ENCODE results near the gene EYS. TPM values are rescaled to one million over a fixed set of nuclear protein-coding genes. Genes with fewer than 3 reads are reported as not detected.

Gene EYS
- total and polyA plus RNA-seq, 2 of the 8 experiments (the other 6 are each of a cell fraction or from before 2014, with no cell fraction given) = 0.05 to 0.13 TPM

GRCh38 chr6:64090352-64090751 is 1616.7 kb downstream of the EYS start:
- ChIA-PET POLR2A (ENCODE audit: partially characterized antibody) (no interaction called here), CTCF (ENCODE audit: partially characterized antibody) (interaction anchor here (0.7 kb wide), 1 partner anchor 241 kb away, joined by 3 read pairs; no protein-coding TSS in a partner anchor)
- no peak overlapping the region for H3K4me3 ChIP-seq (ENCODE audit: extremely low read depth in 1 of 4, insufficient read depth in 2 of 4, low read depth in 3 of 4, low read length in 4 of 4)
- no peak overlapping the region for H2BK120ac ChIP-seq (replicated peaks; ENCODE audit: low read depth, low read length)
- no peaks in the 10 kb centered on the region for H3K36me3 ChIP-seq (ENCODE audit: control insufficient read depth in 2 of 4, insufficient read depth in 4 of 4, low read length in 3 of 4)
- H4K5ac ChIP-seq (ENCODE audit: insufficient read length, low read depth, low read length) = no peak overlapping the region
- no peak overlapping the region for H2BK5ac ChIP-seq (ENCODE audit: low read depth, low read length)
- H3K27me3 ChIP-seq (replicated peaks in 1 of 4; ENCODE audit: control insufficient read depth in 3 of 4, extremely low read depth in 1 of 4, insufficient read depth in 3 of 4, low read length in 3 of 4) = no peaks in the 10 kb centered on the region
- no peak overlapping the region for H4K91ac ChIP-seq (replicated peaks; ENCODE audit: insufficient read length, low read length)
- H2BK12ac ChIP-seq (ENCODE audit: low read depth, low read length) = no peak overlapping the region
- no peak overlapping the region for H3K56ac ChIP-seq (replicated peaks; ENCODE audit: insufficient read length, low read depth, low read length)
- no peak for DNase-seq (ENCODE audit: low read depth in 1 of 2, low spot score in 2 of 2)
- no peaks in the 10 kb centered on the region for H3K79me1 ChIP-seq (ENCODE audit: low read depth, low read length)
- H4K20me1 ChIP-seq (replicated peaks in 1 of 2; ENCODE audit: control insufficient read depth in 1 of 2, insufficient read depth in 2 of 2, low read length in 2 of 2) = no peaks in the 10 kb centered on the region
- no peak overlapping the region for H2BK15ac ChIP-seq (ENCODE audit: low read length)
- H3K27ac ChIP-seq (ENCODE audit: low read depth, low read length) = no peak overlapping the region
- H2BK20ac ChIP-seq (ENCODE audit: low read length) = no peak overlapping the region
- H3K23me2 ChIP-seq (ENCODE audit: low read depth, low read length) = no peaks in the 10 kb centered on the region
- TF ChIP-seq SRF (IDR thresholded peaks at IDR 0.05; ENCODE audit: low read depth, low read length) (no peak), CHD1 (IDR thresholded peaks at IDR 0.05; ENCODE audit: low read depth, low read length) (no peak), RFX5 (IDR thresholded peaks at IDR 0.05; ENCODE audit: borderline replicate concordance, low read depth, low read length) (no peak), SP2 (IDR thresholded peaks at IDR 0.05; ENCODE audit: low read length) (no peak), EZH2 (IDR thresholded peaks at IDR 0.05; ENCODE audit: low read depth, low read length, severe bottlenecking) (no peak), USF2 (IDR thresholded peaks at IDR 0.05; ENCODE audit: low read length) (no peak), TBP (IDR thresholded peaks at IDR 0.05; ENCODE audit: low read depth, low read length) (no peak)
- H3K18ac ChIP-seq (ENCODE audit: extremely low read depth, low read length) = no peak overlapping the region
- H3K4ac ChIP-seq (replicated peaks; ENCODE audit: insufficient read length, low read depth, low read length) = no peak overlapping the region
- FAIRE-seq = no peak
- no peak overlapping the region for H3K9ac ChIP-seq (replicated peaks in 1 of 4; ENCODE audit: extremely low read depth in 1 of 4, low read depth in 3 of 4, low read length in 3 of 4)
- H3K4me1 ChIP-seq (replicated peaks in 1 of 4; ENCODE audit: control insufficient read depth in 3 of 4, insufficient read depth in 4 of 4, low read length in 3 of 4) = no peaks in the 10 kb centered on the region
- no peak overlapping the region for H3K23ac ChIP-seq (ENCODE audit: insufficient read length)
- no peak overlapping the region for H2AK5ac ChIP-seq (ENCODE audit: low read depth, low read length)
- no peak overlapping the region for H2AFZ ChIP-seq (ENCODE audit: low read length)
- no peaks in the 10 kb centered on the region for H3K9me3 ChIP-seq (ENCODE audit: insufficient read depth in 2 of 2, low read depth in 1 of 2, low read length in 1 of 2)
- H3K4me2 ChIP-seq (ENCODE audit: insufficient read depth in 1 of 2, low read depth in 2 of 2, low read length in 2 of 2) = no peak overlapping the region
- WGBS, 2 experiments (ENCODE audit: extremely low coverage in 1 of 2, insufficient coverage in 1 of 2, insufficient read length in 1 of 2, insufficient replicate concordance in 2 of 2, low coverage in 1 of 2, low lambda C conversion rate in 2 of 2, missing lambda C conversion rate in 1 of 2) = 75% methylated on average over 2 of the region's 2 CpGs; no CpG with 5 or more reads in 1 of the 2 experiments
- H3K14ac ChIP-seq (ENCODE audit: insufficient read length) = no peak overlapping the region
- H4K8ac ChIP-seq (ENCODE audit: extremely low read depth, insufficient read depth, low read length) = no peak overlapping the region
- no peaks in the 10 kb centered on the region for H3K79me2 ChIP-seq (ENCODE audit: control insufficient read depth in 1 of 2, insufficient read depth in 2 of 2, low read length in 2 of 2)

All from H1 (cell line).